Muscle layer of colon (tissue), 2 donors: ENCODE results near the gene TXNL1.

Experiments used
- H3K27ac ChIP-seq: one replicate; pipeline ENCODE4 v1.7.0; 2013; ENCODE audit warnings: low read depth, mild to moderate bottlenecking, low read length, moderate library complexity
- H3K27me3 ChIP-seq, 2 donors: one replicate each; pipeline ENCODE4 v1.7.0; 2013; ENCODE audit warnings: low read length in 2 of 2, mild to moderate bottlenecking in 2 of 2; ENCODE audit not compliant: insufficient read depth in 2 of 2, control insufficient read depth in 1 of 2
- H3K36me3 ChIP-seq: one replicate; pipeline ENCODE4 v1.7.0; 2013; ENCODE audit warnings: mild to moderate bottlenecking, low read length; ENCODE audit not compliant: insufficient read depth
- H3K4me1 ChIP-seq: one replicate; pipeline ENCODE4 v1.7.0; 2013; ENCODE audit warnings: mild to moderate bottlenecking, low read length; ENCODE audit not compliant: insufficient read depth
- H3K4me3 ChIP-seq, 2 donors: one replicate each; pipeline ENCODE4 v1.7.0; 2013; ENCODE audit warnings: low read length in 2 of 2, low read depth in 1 of 2, mild to moderate bottlenecking in 1 of 2, moderate library complexity in 1 of 2
- H3K9ac ChIP-seq: one replicate; pipeline ENCODE4 v1.7.0; 2013; ENCODE audit warnings: low read length
- H3K9me3 ChIP-seq: one replicate; pipeline ENCODE4 v1.7.0; 2013; ENCODE audit warnings: mild to moderate bottlenecking, low read length
- donor health status: abdominal sarcoma.
- donor health status: Adenocarcinoma of cecum.

TXNL1 gene

GRCh38 chr18:56565046-56565445 is 73.3 kb downstream of the TXNL1 start:
- Histone ChIP-seq H3K36me3 (no peaks in the 10 kb centered on the region), H3K4me3 (no peak overlapping the region), H3K9ac (no peak overlapping the region), H3K27ac (no peak overlapping the region), H3K9me3 (no peaks in the 10 kb centered on the region), H3K4me1 (no peaks in the 10 kb centered on the region), H3K27me3 (no peaks in the 10 kb centered on the region)

GRCh38 chr18:56563568-56563967 is 74.8 kb downstream of the TXNL1 start:
- H3K27ac ChIP-seq: no peak overlapping the region
- H3K27me3 ChIP-seq: no peaks in the 10 kb centered on the region

GRCh38 chr18:56562479-56562878 is 75.9 kb downstream of the TXNL1 start:
- H3K27ac ChIP-seq: no peak overlapping the region
- no peak overlapping the region for H3K4me3 ChIP-seq
- no peaks in the 10 kb centered on the region for H3K36me3 ChIP-seq
- no peak overlapping the region for H3K9ac ChIP-seq
- H3K4me1 ChIP-seq: no peaks in the 10 kb centered on the region
- H3K9me3 ChIP-seq: no peaks in the 10 kb centered on the region
- no peaks in the 10 kb centered on the region for H3K27me3 ChIP-seq

More at GRCh38 chr18:56563568-56563967, 74.8 kb downstream of the TXNL1 start:
- Histone ChIP-seq H3K36me3 (no peaks in the 10 kb centered on the region), H3K4me1 (no peaks in the 10 kb centered on the region), H3K4me3 (no peak overlapping the region), H3K9ac (no peak overlapping the region), H3K9me3 (no peaks in the 10 kb centered on the region)

GRCh38 chr18:56560992-56561391 is 77.4 kb downstream of the TXNL1 start:
- no peaks in the 10 kb centered on the region for H3K4me1 ChIP-seq

GRCh38 chr18:56559044-56559443 is 79.3 kb downstream of the TXNL1 start:
- Histone ChIP-seq H3K9ac (no peak overlapping the region), H3K9me3 (no peaks in the 10 kb centered on the region), H3K4me3 (no peak overlapping the region), H3K36me3 (no peaks in the 10 kb centered on the region), H3K4me1 (no peaks in the 10 kb centered on the region), H3K27me3 (no peaks in the 10 kb centered on the region), H3K27ac (no peak overlapping the region)

More at GRCh38 chr18:56560992-56561391, 77.4 kb downstream of the TXNL1 start:
- no peaks in the 10 kb centered on the region for H3K27me3 ChIP-seq
- H3K9me3 ChIP-seq: no peaks in the 10 kb centered on the region
- H3K9ac ChIP-seq: no peak overlapping the region
- no peak overlapping the region for H3K4me3 ChIP-seq
- H3K27ac ChIP-seq: no peak overlapping the region
- no peaks in the 10 kb centered on the region for H3K36me3 ChIP-seq

- Histone ChIP-seq H3K9me3 (no peaks in the 10 kb centered on the region), H3K4me3 (no peak overlapping the region), H3K4me1 (no peaks in the 10 kb centered on the region), H3K27me3 (no peaks in the 10 kb centered on the region), H3K36me3 (no peaks in the 10 kb centered on the region), H3K9ac (no peak overlapping the region), H3K27ac (no peak overlapping the region)
Measured at GRCh38 chr18:56556907-56557306, 81.5 kb downstream of the TXNL1 start.

- Histone ChIP-seq H3K9ac (no peak overlapping the region), H3K4me1 (no peaks in the 10 kb centered on the region), H3K27ac (no peak overlapping the region), H3K36me3 (no peaks in the 10 kb centered on the region), H3K27me3 (no peaks in the 10 kb centered on the region), H3K4me3 (no peak overlapping the region), H3K9me3 (no peaks in the 10 kb centered on the region)
Measured at GRCh38 chr18:56550121-56550520, 88.3 kb downstream of the TXNL1 start.
